Measurements from ENCODE around the gene RINL.
"Not testable (repeated sequence)": the region's sequence is repeated elsewhere in the genome, so short reads cannot be mapped to it uniquely, and the experiment has no call there.

- not testable (repeated sequence) for TF ChIP-seq SMC3 (conservative IDR thresholded peaks at IDR 0.05; ENCODE audit: poor library complexity); CTCF (IDR thresholded peaks at IDR 0.05; ENCODE audit: poor library complexity, severe bottlenecking); POLR2AphosphoS5 (IDR thresholded peaks at IDR 0.05); TAF1 (IDR thresholded peaks at IDR 0.05; ENCODE audit: low read depth); RAD21 (conservative IDR thresholded peaks at IDR 0.05); MXI1 (conservative IDR thresholded peaks at IDR 0.05; ENCODE audit: poor library complexity, severe bottlenecking); EZH2 (IDR thresholded peaks at IDR 0.05; ENCODE audit: borderline replicate concordance, insufficient read depth, low read length, poor library complexity, severe bottlenecking)
Measured at GRCh38 chr19:38825936-38826335, 52.1 kb downstream of the RINL start.

All from neural cell (in vitro differentiated cells).